Measurements from ENCODE around the gene SLC6A15.

Gene SLC6A15

GRCh38 chr12:84912198-84913128 is at the start of gene SLC6A15:
Gene SLC6A15, minus strand, starts transcription at chr12:84912799. Its CDS starts 20,679 bp downstream, at chr12:84892120.
- peak; percentile 21 for DNase-seq (ENCODE audit: low spot score)

DNA sequence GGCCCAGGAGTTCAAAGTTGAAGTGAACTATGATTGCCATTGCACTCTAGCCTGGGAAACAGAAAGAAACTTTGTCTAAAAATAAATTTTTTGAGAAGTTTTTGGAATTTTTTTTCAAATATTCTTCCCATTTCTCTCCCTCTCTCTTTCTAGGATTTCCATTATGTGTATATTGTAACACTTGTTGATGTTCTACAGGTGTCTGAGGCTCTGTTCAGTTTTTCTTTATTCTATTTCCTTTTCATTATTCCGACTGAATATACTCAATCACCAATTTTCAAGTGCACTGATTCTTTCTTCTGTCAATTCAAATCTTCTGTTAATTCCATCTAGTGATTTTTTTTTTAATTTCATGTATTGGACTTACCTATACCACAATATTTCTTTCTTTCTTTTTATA is 48.3 kb upstream of the SLC6A15 start:
- DNase-seq (ENCODE audit: low spot score), result no peak

- no peak for DNase-seq (ENCODE audit: low spot score)
Observed at GRCh38 chr12:84955298-84955697, 42.7 kb upstream of the SLC6A15 start.

DNA sequence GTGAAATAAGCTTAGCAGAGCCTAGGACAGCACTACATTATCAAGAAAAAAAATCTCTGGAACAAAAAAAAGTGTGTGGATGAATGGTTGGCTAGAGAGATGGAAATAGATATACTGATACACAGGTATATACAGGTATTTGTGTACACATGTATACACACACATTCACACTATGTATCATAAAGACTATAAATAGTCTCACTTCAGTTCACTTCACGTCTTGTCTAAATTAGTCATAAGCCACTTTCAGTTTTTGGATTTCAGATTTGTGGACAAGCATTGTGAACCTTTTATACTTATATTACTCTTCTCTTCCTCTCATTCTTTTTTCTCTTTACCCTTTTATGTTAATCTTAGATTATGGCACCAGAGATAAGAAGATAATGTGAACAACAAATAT is 41.8 kb upstream of the SLC6A15 start:
- DNase-seq (ENCODE audit: low spot score), result no peak

DNA sequence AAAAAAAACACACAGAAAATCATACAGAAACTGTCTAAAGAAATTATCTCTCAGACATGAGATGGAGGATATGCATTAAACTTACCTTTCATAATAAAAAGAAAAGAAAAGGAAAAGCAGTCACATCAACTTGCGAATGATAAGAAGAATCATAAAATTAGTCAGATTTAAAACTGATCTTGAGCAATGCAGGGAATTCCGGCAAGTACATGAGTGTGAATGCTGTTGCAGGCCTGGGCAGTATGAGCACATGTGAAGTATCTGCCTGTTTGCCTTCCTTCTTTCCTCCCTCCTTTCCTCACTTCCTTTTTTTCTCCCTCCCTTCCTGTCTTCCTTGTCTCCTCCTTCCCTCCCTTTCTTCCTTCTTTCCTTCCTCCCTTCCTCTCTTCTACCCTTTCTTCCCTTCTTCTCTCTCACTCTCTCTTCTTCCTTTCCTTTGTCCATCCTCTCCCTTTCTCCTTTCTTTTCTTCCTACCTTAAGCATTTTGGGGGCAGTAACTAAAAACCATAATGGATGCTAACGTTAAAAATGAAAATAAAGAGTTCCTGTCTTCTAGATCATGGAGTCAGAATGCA is 38.5 kb upstream of the SLC6A15 start:
- DNase-seq (ENCODE audit: low spot score), result no peak

DNA sequence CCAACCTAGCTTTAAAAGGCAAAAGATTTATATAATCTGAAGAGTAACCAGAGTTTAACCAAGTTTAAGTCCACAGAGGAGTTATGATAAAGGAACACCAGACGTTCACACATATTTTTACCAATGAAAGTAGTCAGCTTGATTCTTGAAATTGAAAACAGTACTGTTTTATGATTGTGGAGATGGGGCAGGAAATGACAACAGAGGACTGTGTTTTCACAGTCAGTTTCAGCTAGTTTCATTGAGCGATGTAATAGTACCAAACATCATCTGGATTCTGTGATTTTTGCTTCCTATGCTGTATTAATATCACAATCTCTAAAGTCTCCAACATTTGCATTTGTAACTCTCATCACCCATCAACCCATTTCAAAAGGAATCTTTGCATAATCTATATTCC is 34.2 kb upstream of the SLC6A15 start:
- DNase-seq (ENCODE audit: low spot score), result no peak

DNA sequence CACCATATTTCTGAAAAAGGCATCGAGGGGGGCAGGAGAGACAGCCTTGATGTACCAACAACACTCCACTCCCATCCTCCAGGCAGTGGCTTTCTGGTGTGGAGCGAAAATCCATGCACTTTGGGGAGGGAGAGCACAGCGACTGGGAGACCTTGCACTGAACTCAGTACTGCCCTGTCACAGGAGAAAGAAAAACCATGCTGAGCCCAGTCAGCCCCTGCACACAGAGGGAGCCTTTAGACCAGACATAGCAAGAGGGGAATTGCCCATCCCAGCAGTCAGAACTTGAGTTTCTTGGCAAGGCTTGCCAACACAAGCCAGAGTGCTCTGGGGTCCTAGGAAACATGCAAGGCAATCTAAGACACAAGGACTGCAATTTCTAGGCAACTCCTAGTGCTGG is 24.8 kb upstream of the SLC6A15 start:
- DNase-seq (ENCODE audit: low spot score), result no peak

GRCh38 chr12:84929501-84929900 is 16.9 kb upstream of the SLC6A15 start:
- DNase-seq (ENCODE audit: low spot score), result no peak

DNA sequence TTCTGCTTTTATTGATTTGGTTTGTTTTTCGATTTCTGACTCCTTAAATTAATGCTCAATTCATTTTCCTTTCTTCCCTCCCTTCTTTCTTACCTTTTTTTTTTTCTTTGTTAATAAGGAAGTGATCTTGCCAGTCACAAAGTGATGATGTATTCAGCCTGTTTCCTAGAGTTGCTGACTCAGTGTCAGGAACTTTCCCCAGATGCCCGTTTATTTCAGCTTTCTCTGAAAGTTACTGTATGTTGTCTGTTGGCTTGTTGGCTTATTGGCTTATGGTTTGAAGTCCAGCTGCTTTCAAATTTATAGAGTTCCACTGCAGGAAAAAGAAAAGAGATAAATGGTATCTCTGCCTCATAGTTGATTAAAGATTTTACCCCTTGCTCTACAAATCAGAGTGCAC is 12.4 kb upstream of the SLC6A15 start:
- DNase-seq (ENCODE audit: low spot score), result no peak

DNA sequence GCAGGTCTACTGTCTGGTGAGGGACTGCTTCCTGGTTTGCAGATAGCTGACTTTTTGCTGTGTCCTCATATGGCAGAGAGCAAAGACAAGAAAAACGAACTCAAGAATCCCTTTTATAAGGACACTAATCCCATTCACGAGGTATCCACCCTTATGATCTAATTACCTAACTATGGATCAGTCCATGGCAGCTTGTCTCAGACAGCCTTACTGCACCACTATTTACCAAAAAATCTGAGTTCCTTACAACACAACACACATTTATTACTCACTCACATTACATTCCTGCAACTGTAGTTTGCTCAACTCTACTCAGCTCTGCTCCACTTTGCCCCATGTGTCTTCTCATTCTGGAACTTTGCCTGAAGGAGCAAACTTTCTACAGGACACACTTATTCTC is 10.1 kb upstream of the SLC6A15 start:
- DNase-seq (ENCODE audit: low spot score), result no peak

GRCh38 chr12:84920331-84920730 is 7.7 kb upstream of the SLC6A15 start:
- DNase-seq (ENCODE audit: low spot score), result no peak

GRCh38 chr12:84919271-84919670 is 6.7 kb upstream of the SLC6A15 start:
- DNase-seq (ENCODE audit: low spot score), result no peak

- DNase-seq (ENCODE audit: low spot score), result no peak
Observed at GRCh38 chr12:84913129-84913515, 523 bp upstream of the SLC6A15 start.

- peak; percentile 31 for DNase-seq (ENCODE audit: low spot score)
Observed at GRCh38 chr12:84911271-84912197, 1.1 kb downstream of the SLC6A15 start.

DNA sequence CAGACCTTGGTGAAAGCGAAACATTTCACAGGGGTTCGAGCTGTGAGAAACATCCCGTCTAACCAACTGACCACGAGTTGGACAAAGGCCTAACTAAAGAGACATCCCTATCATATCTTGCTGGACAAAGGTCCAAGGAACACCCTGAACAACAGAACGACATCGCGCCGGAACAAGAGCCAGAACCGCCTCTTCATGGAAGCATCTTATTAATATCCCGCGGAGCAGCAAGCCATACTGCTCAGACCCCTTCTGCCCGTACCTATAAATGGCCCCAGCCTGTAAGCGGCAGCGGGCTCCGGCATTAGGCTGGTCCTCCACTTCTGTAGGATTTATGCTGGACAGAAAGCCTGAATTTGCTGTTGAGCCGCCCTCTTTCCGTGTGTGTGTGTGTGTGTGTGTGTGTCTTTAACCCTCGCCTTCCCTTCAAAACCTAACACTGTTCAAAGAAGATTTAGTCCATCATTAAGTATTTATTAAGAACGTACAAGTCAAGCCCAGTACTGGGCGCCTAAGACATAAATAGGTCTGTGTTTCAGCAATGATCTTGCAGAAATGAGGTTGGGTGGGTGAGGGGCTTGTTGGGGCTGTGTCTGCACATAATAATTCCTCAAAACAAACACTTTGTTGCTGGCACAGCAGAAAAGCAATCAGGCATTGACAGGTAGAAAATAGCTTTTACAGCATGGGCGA is 1.9 kb downstream of the SLC6A15 start:
- DNase-seq (ENCODE audit: low spot score), result no peak

DNA sequence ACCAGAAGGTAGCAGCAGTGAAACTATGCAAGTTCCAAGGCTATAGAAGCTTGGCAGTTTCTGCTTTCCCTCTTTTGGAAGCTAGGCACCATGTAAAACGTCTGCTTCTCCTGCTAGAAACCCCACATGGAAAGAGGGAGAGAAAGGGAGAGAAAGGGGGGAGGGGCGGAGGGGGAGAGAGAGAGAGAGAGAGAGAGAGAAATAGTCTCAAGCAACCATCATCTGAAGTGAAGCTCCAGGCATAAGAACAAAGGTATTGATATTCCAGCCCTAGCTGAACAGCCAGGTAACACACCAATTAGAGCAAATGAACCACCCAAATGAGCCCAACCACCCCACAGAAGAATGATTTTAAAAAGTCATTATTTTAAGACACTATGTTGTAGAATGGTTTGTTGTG is 8.5 kb downstream of the SLC6A15 start:
- DNase-seq (ENCODE audit: low spot score), result no peak

GRCh38 chr12:84891106-84891838 is 21.3 kb downstream of the SLC6A15 start:
- DNase-seq (ENCODE audit: low spot score), result no peak

- DNase-seq (ENCODE audit: low spot score), result no peak
Observed at GRCh38 chr12:84889818-84890217, 22.8 kb downstream of the SLC6A15 start.

- no peak for DNase-seq (ENCODE audit: low spot score)
Observed at GRCh38 chr12:84888861-84889260, 23.7 kb downstream of the SLC6A15 start.

- no peak for DNase-seq (ENCODE audit: low spot score)
Observed at GRCh38 chr12:84877340-84877739, 35.3 kb downstream of the SLC6A15 start.

- no peak for DNase-seq (ENCODE audit: low spot score)
Observed at GRCh38 chr12:84875241-84875640, 37.4 kb downstream of the SLC6A15 start.
